ENCODE data around the gene MXI1. TPM values are rescaled to one million over a fixed set of nuclear protein-coding genes. Genes with fewer than 3 reads are reported as not detected.

The MXI1 gene
- total and polyA plus RNA-seq, 2 donors (not counting 1 experiment from before 2014, with no cell fraction given) = 12.0 to 32.4 TPM

GRCh38 chr10:110222641-110223297, 15.4 kb downstream of the MXI1 start:
- TF ChIP-seq, protein P1, sequence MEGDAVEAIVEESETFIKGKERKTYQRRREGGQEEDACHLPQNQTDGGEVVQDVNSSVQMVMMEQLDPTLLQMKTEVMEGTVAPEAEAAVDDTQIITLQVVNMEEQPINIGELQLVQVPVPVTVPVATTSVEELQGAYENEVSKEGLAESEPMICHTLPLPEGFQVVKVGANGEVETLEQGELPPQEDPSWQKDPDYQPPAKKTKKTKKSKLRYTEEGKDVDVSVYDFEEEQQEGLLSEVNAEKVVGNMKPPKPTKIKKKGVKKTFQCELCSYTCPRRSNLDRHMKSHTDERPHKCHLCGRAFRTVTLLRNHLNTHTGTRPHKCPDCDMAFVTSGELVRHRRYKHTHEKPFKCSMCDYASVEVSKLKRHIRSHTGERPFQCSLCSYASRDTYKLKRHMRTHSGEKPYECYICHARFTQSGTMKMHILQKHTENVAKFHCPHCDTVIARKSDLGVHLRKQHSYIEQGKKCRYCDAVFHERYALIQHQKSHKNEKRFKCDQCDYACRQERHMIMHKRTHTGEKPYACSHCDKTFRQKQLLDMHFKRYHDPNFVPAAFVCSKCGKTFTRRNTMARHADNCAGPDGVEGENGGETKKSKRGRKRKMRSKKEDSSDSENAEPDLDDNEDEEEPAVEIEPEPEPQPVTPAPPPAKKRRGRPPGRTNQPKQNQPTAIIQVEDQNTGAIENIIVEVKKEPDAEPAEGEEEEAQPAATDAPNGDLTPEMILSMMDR (IDR thresholded peaks at IDR 0.05) = no peak
- no peak for TF ChIP-seq EZH2 (IDR thresholded peaks at IDR 0.05; ENCODE audit: borderline replicate concordance, insufficient read depth, low read depth, low read length, poor library complexity, severe bottlenecking)
- peaks cover 0 to 5% (median 2%) of the 10 kb centered on the region in 4 experiments for H3K27me3 ChIP-seq (replicated peaks in 1 of 4; ENCODE audit: control extremely low read depth in 1 of 4, control insufficient read depth in 3 of 4, insufficient read depth in 4 of 4, low read length in 3 of 4)
- peak overlapping the region; percentile 76 for H3K4me2 ChIP-seq (replicated peaks; ENCODE audit: low read depth, low read length, poor library complexity, severe bottlenecking)
- H3K36me3 ChIP-seq (replicated peaks in 1 of 2; ENCODE audit: control extremely low read depth in 1 of 2, control insufficient read depth in 1 of 2, extremely low read depth in 1 of 2, insufficient read depth in 2 of 2, low read length in 1 of 2) = no peaks in the 10 kb centered on the region
- no peak overlapping the region for H3K27ac ChIP-seq (ENCODE audit: low read length in 2 of 2)
- H2AFZ ChIP-seq (ENCODE audit: insufficient read depth, low read depth, low read length, poor library complexity, severe bottlenecking) = no peak overlapping the region
- peaks cover 13% of the 10 kb centered on the region for H3K79me2 ChIP-seq (ENCODE audit: control insufficient read depth, insufficient read depth, low read length)
- H4K20me1 ChIP-seq (ENCODE audit: control insufficient read depth, insufficient read depth, low read length, poor library complexity, severe bottlenecking) = peaks cover 2% of the 10 kb centered on the region
- ChIA-PET CTCF (interaction anchor here (1.0 to 8.1 kb wide), 5 partner anchors 7 to 84 kb away, joined by 3 to 116 read pairs (median 11); partner anchors contain the start of gene MXI1), POLR2A (no interaction called here)
- no peak for DNase-seq
- peaks cover 42% of the 10 kb centered on the region for H3K4me1 Mint-ChIP-seq
- peak overlapping the region; percentile 18 for H3K4me3 Mint-ChIP-seq
- no peak overlapping the region for H3K9ac ChIP-seq (ENCODE audit: low read length)
- H3K4me1 ChIP-seq (ENCODE audit: control insufficient read depth in 2 of 2, insufficient read depth in 2 of 2, low read length in 2 of 2) = peaks cover 27 to 30% of the 10 kb centered on the region in 2 donors
- H3K9me3 ChIP-seq (ENCODE audit: control extremely low read depth in 1 of 3, control insufficient read depth in 2 of 3, insufficient read depth in 1 of 3, low read length in 2 of 3) = no peaks in the 10 kb centered on the region
- peaks cover 3% of the 10 kb centered on the region for H3K27me3 Mint-ChIP-seq
- H3K4me3 ChIP-seq (ENCODE audit: control extremely low read depth in 1 of 5, extremely low read depth in 1 of 5, insufficient read depth in 1 of 5, low read depth in 2 of 5, low read length in 4 of 5) = no peak overlapping the region
- 98% methylated on average over 4 of the region's 4 CpGs for WGBS (ENCODE audit: insufficient coverage)
- H3K9me3 Mint-ChIP-seq (ENCODE audit: insufficient read depth) = no peaks in the 10 kb centered on the region
- intact Hi-C loops (cut with micrococcal nuclease) = loop anchor here (10.0 kb wide), 1 partner anchor 642 kb away; no protein-coding TSS in a partner anchor
- peak overlapping the region; percentile 41 for H3K27ac Mint-ChIP-seq
- no peak for ATAC-seq (ENCODE audit: low read depth)

- H3K4me2 ChIP-seq (replicated peaks; ENCODE audit: low read depth, low read length, poor library complexity, severe bottlenecking) = no peak overlapping the region
- peaks cover 7% of the 10 kb centered on the region for H4K20me1 ChIP-seq (ENCODE audit: control insufficient read depth, insufficient read depth, low read length, poor library complexity, severe bottlenecking)
- no peak overlapping the region for H3K4me3 ChIP-seq (ENCODE audit: control extremely low read depth in 1 of 5, extremely low read depth in 1 of 5, insufficient read depth in 1 of 5, low read depth in 2 of 5, low read length in 4 of 5)
- Mint-ChIP-seq H3K9me3 (ENCODE audit: insufficient read depth) (no peaks in the 10 kb centered on the region), H3K27me3 (peaks cover 3% of the 10 kb centered on the region), H3K4me3 (no peak overlapping the region), H3K4me1 (peaks cover 43% of the 10 kb centered on the region), H3K27ac (no peak overlapping the region)
- H3K9me3 ChIP-seq (ENCODE audit: control extremely low read depth in 1 of 3, control insufficient read depth in 2 of 3, insufficient read depth in 1 of 3, low read length in 2 of 3) = no peaks in the 10 kb centered on the region
- ChIA-PET CTCF (interaction anchor here (1.0 to 8.1 kb wide), 6 partner anchors 8 to 339 kb away, joined by 3 to 116 read pairs (median 10); partner anchors contain the start of gene MXI1), POLR2A (no interaction called here)
- H3K27ac ChIP-seq (ENCODE audit: low read length in 2 of 2) = no peak overlapping the region
- peaks cover 18% of the 10 kb centered on the region for H3K79me2 ChIP-seq (ENCODE audit: control insufficient read depth, insufficient read depth, low read length)
- H3K27me3 ChIP-seq (replicated peaks in 1 of 4; ENCODE audit: control extremely low read depth in 1 of 4, control insufficient read depth in 3 of 4, insufficient read depth in 4 of 4, low read length in 3 of 4) = peaks cover 0 to 5% (median 2%) of the 10 kb centered on the region in 4 experiments
- DNase-seq = no peak
- WGBS (ENCODE audit: insufficient coverage) = 96% methylated on average over 3 of the region's 13 CpGs
- no peak for ATAC-seq (ENCODE audit: low read depth)
- no peaks in the 10 kb centered on the region for H3K36me3 ChIP-seq (replicated peaks in 1 of 2; ENCODE audit: control extremely low read depth in 1 of 2, control insufficient read depth in 1 of 2, extremely low read depth in 1 of 2, insufficient read depth in 2 of 2, low read length in 1 of 2)
- intact Hi-C loops (cut with micrococcal nuclease) = loop anchor here (10.0 kb wide), 1 partner anchor 641 kb away; no protein-coding TSS in a partner anchor
- H3K9ac ChIP-seq (ENCODE audit: low read length) = no peak overlapping the region
- TF ChIP-seq EZH2 (IDR thresholded peaks at IDR 0.05; ENCODE audit: borderline replicate concordance, insufficient read depth, low read depth, low read length, poor library complexity, severe bottlenecking) = no peak
- TF ChIP-seq, protein P1 (IDR thresholded peaks at IDR 0.05) = no peak
- no peak overlapping the region for H2AFZ ChIP-seq (ENCODE audit: insufficient read depth, low read depth, low read length, poor library complexity, severe bottlenecking)
- peaks cover 26 to 29% of the 10 kb centered on the region in 2 donors for H3K4me1 ChIP-seq (ENCODE audit: control insufficient read depth in 2 of 2, insufficient read depth in 2 of 2, low read length in 2 of 2)
Observed at GRCh38 chr10:110223298-110223925, 16.0 kb downstream of the MXI1 start.
